ENCODE data around the gene SLC28A2. TPM values are rescaled to one million over a fixed set of nuclear protein-coding genes. Genes with fewer than 3 reads are reported as not detected.
"Not testable (repeated sequence)": the region's sequence is repeated elsewhere in the genome, so short reads cannot be mapped to it uniquely, and the experiment has no call there.

Gene SLC28A2
- total RNA-seq, 1 experiment from 2014 or later: 0.23 TPM

GRCh38 chr15:45298964-45299378 lies 46.9 kb downstream of the SLC28A2 start:
- H3K27me3 ChIP-seq (ENCODE audit: control insufficient read depth, insufficient read depth, low read length); H3K4me1 ChIP-seq (ENCODE audit: control insufficient read depth, insufficient read depth, low read length); CTCF ChIA-PET; BruUV-seq (replicated peaks); ATAC-seq; in situ Hi-C loops (cut with HindIII; ENCODE audit: low pct_unique_long_range_greater_than_20kb, low sequenced_read_pairs); H3K9me3 ChIP-seq (ENCODE audit: control insufficient read depth, insufficient read depth, low read depth, low read length); H3K4me3 ChIP-seq (ENCODE audit: low read depth in 2 of 2, low read length in 2 of 2); DNase-seq (ENCODE audit: low read depth, low spot score); intact Hi-C loops (cut with micrococcal nuclease; ENCODE audit: unreplicated experiment); H3K27ac ChIP-seq (ENCODE audit: low read length); POLR2A ChIA-PET; H3K36me3 ChIP-seq (ENCODE audit: control insufficient read depth, insufficient read depth, low read length): not testable (repeated sequence)

GRCh38 chr15:45304711-45305110 lies 52.7 kb downstream of the SLC28A2 start:
- ATAC-seq: no peak
- Histone ChIP-seq H3K27me3 (ENCODE audit: control insufficient read depth, insufficient read depth, low read length) (no peaks in the 10 kb centered on the region; the same call in 1 of the 2 replicates), H3K27ac (ENCODE audit: low read length) (no peak overlapping the region), H3K36me3 (ENCODE audit: control insufficient read depth, insufficient read depth, low read length) (no peaks in the 10 kb centered on the region), H3K4me3 (ENCODE audit: low read depth in 2 of 2, low read length in 2 of 2) (no peak overlapping the region), H3K9me3 (ENCODE audit: control insufficient read depth, insufficient read depth, low read depth, low read length) (0 out of 2 replicates have a peak, but pooled peaks cover 3% of the 10 kb centered on the region), H3K4me1 (ENCODE audit: control insufficient read depth, insufficient read depth, low read length) (peaks cover 4% of the 10 kb centered on the region; the same call in 1 of the 2 replicates)
- no TSS peak for BruUV-seq (replicated peaks)
- TF ChIP-seq TCF7L2 (IDR thresholded peaks at IDR 0.05; ENCODE audit: low read depth, low read length): no peak
- no peak for TF ChIP-seq REST (IDR thresholded peaks at IDR 0.05; ENCODE audit: insufficient read depth in 1 of 2, low read depth in 2 of 2, low read length in 1 of 2)
- no peak for TF ChIP-seq POLR2AphosphoS5 (IDR thresholded peaks at IDR 0.05; ENCODE audit: low read depth, low read length)
- TF ChIP-seq SIN3A (IDR thresholded peaks at IDR 0.05; ENCODE audit: borderline replicate concordance, insufficient read depth, low read depth, low read length): no peak
- TF ChIP-seq CTCF (IDR thresholded peaks at IDR 0.05): no peak
- ChIA-PET POLR2A (no interaction called here), CTCF (no interaction called here)
- intact Hi-C loops (cut with micrococcal nuclease; ENCODE audit: unreplicated experiment): no loop called here
- in situ Hi-C loops (cut with HindIII; ENCODE audit: low pct_unique_long_range_greater_than_20kb, low sequenced_read_pairs): no loop called here
- DNase-seq (ENCODE audit: low read depth, low spot score): no peak

- in situ Hi-C loops (cut with HindIII; ENCODE audit: low pct_unique_long_range_greater_than_20kb, low sequenced_read_pairs) (no loop called here), intact Hi-C loops (cut with micrococcal nuclease; ENCODE audit: unreplicated experiment) (loop anchor here (2.0 kb wide), 1 partner anchor 93 kb away; no protein-coding TSS in a partner anchor)
- Histone ChIP-seq H3K27ac (ENCODE audit: low read length) (no peak overlapping the region), H3K36me3 (ENCODE audit: control insufficient read depth, insufficient read depth, low read length) (no peaks in the 10 kb centered on the region), H3K27me3 (ENCODE audit: control insufficient read depth, insufficient read depth, low read length) (no peaks in the 10 kb centered on the region; the same call in 1 of the 2 replicates), H3K4me3 (ENCODE audit: low read depth in 2 of 2, low read length in 2 of 2) (no peak overlapping the region), H3K9me3 (ENCODE audit: control insufficient read depth, insufficient read depth, low read depth, low read length) (0 out of 2 replicates have a peak, but pooled peaks cover 3% of the 10 kb centered on the region), H3K4me1 (ENCODE audit: control insufficient read depth, insufficient read depth, low read length) (peaks cover 4% of the 10 kb centered on the region; the same call in 1 of the 2 replicates)
- ATAC-seq: no peak
- BruUV-seq (replicated peaks): no TSS peak
- CTCF ChIA-PET: no interaction called here
- no peak for DNase-seq (ENCODE audit: low read depth, low spot score)
- POLR2A ChIA-PET: no interaction called here
- TF ChIP-seq REST (IDR thresholded peaks at IDR 0.05; ENCODE audit: insufficient read depth in 1 of 2, low read depth in 2 of 2, low read length in 1 of 2): no peak
- no peak for TF ChIP-seq CTCF (IDR thresholded peaks at IDR 0.05)
- no peak for TF ChIP-seq SIN3A (IDR thresholded peaks at IDR 0.05; ENCODE audit: borderline replicate concordance, insufficient read depth, low read depth, low read length)
- no peak for TF ChIP-seq TCF7L2 (IDR thresholded peaks at IDR 0.05; ENCODE audit: low read depth, low read length)
- no peak for TF ChIP-seq POLR2AphosphoS5 (IDR thresholded peaks at IDR 0.05; ENCODE audit: low read depth, low read length)
Measured at GRCh38 chr15:45306105-45306504, 54.1 kb downstream of the SLC28A2 start.
